EH (cell line): ENCODE measurements around the gene NEURL1B.

Source experiments
- DNase-seq: peaks from one replicate; pipeline ENCODE4 v3.0.0-alpha.2; 2015; ENCODE audit warnings: low read depth

NEURL1B gene

DNA sequence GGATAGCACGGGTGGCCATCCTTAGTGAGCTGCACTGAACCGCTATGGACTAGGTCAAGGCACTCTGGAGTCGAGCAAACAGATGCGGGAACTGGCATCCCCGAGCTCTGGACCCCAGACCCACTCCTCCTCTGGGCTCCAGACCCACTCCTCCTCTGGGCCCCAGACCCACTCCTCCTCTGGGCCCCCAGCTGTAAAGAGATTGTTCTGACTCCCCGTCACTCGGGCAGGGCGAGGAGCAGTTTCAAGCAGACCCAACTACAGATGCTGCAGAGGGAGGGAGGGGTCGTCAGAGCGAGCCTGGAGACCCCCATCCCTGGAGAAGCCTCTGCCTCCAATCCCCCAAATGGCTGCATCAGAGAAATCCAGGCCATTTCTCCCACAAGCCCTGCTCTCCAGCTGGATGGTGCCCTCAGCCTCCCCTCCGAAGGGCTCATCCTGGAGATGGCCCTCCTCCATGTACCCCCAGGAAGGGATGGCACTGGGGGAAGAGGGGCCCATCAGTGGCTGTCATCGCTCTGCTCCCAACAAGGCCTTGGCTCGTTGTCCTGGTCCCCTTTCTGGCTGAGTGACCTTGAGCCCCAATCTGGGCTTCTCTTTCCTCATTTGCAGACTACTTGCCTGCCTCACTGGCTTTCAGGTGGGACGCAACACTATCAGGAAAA, 91.3 kb downstream of the NEURL1B start:
- no peak for DNase-seq

DNA sequence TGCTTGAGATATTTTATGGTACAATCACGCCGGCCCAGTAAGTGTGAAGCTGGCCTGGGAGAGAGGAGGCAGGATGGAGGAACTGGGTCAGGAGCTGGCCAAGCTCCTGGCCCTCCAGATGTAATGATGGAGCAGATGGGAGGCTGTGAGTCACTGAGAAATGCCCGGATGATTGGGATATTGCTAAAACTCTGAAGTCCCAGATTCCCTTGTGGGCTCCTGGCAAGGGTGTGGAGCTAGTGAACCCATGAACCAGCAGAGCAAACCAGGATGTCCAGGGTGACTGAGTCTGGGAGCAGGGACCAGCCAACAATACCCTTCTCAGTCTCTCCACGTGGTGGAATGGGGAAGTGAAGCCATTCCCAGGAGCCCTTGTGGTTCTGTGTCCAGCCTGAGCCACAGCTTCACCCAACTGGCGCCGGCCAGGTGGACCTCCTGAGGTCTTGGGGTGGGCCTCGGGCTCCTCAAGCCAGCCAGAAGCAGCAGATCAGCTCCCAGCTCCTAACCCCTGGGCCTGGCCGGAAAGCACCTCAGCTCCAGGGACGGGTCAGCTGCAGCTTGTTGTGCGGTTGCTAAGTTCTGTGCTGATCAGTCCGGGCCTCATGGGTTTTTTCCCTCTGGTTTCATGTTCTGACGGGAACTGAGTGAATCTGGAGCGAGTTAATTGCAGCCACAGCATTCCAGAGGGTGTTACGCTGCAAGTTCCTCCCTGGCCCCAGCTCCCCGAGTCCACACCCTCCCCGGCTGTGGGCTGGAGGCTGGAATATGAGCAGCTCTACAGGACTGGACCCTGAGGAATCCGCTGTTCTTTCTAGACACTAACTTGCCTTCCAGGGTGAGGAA, 92.3 kb downstream of the NEURL1B start:
- peak; percentile 99 for DNase-seq

DNA sequence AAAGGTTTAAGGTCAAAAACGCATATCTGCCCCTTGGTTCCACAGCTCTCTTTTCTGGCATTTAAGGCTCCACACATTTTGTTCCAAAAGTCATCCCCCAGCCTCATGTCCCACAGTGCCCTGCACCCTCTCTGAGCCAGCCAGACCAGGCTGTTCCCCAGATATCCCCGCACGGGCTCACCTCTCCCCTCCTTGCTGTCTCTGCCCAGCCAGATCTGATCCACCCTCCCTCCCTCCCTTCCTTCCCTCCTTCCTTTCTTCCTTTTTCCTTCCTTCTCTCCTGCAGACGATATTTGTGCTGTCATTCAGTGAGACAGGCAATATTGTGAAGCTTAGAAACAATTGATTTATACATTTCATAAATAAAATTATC, 92.9 kb downstream of the NEURL1B start:
- DNase-seq = no peak

DNA sequence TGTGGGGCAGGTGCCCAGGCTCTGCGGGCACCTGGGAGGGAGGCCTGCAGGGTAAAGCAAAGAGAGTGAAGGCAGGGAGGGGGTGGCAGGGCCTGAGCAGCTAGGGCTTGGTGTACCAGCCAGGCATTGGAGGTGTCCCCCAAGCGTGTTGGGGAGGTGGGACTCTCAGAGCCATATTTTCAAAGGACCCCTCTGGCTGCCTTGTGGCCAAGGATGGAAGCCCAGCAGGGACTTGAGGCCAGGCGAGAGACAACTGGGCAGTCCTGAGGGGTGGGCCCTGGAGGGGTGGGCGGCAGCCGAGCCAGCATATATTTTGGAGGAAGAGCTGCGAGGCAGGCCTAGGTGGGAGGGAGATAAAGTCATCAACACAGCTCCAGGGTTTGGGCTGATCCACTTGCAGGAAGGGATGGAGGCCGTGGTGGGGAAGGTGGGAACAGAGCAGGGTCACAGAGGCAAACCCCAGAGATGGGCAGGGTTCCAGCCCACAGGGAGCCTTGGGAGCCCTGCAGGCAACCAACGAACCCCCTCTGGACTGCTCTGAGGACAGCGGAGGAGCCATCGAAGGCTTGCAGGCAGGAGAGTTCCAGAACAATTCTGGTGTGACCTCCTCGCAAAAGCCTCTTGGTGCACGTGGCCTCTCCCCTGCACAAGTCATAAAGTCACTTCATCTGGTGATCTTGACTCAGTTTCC, 94.2 kb downstream of the NEURL1B start:
- DNase-seq = no peak

DNA sequence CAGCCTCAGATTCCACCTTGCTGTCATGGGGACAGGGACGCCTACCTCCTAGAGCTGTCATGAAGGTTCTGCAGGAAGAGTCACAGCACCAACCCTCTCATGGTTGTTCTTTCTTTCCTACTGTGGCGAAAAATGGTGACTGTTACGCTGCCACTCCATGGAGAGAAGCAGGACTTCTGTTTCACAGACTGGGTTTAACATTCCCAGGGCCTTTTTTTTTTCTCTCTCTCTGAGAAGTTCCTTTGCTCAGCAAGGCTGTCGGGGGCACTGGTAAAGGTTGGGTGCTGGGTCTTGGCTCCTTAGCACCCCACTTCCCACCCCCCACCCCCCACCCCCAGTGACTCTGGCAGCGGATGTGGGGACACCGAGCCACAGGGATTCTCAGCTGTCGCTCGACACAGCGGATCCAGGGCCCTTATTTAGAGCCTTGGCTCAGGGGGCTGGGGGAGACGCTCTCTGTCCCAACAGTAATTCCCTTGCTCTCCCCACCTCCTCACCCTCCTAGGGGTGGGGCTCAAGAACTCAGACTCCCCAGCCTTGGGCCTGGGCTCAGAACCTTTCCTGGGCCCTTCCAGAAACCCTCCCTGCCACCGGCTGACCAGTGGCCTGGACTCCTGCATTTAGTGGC, 95.6 kb downstream of the NEURL1B start:
- no peak for DNase-seq

DNA sequence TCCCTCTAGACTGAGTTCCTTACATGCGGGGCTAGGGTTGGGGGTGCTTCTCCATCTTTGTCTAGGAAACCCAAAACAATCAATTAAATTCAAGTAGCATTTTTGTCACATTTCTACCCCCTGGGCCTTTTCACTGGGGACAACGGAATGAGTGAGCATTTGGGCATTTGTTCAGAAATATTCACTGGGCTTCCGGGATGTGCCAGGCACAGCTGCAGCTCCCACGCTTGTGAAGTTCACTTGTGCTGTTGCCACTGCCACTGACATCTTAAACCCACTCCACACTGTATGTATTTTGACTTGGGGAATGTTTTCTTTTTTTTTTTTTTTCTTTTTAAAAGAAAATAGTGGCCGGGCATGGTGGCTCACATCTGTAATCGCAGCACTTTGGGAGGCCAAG, 98.3 kb downstream of the NEURL1B start:
- DNase-seq = no peak

DNA sequence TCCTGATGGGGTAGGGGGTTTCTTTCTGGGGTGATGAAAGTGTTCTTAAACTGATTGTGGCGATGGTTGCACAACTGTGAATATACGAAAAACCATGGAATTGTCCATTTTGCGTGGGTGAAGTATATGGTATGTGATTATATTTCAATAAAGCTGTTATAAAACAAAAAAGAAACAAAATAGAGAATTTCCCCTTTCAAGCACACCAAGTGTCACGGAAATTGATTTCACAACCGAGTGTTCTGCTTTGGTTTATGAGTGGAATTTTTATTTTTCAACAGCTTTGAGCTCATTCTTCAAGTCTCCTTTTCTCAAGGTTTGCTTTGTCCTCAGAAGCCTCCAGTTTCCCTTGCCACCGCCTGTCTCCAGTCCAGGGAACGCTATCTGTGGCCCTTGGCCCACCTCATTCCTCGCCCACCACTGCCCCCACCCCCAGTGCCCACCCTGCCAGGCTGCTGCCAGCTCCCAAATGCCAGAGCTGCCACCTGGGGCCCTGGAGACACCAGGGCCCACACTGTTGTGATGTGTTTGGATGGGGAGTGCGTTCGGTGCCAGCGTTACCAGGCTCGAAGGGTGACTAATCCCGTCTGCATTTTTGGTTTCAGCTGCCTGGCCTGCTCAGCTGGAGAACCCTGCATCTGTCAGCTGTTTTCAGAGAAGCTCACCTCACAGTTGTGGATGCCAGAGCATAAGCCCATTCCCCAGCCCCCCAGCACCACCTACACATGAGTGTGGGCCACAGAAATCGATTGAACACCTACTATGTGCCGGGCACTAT, 99.6 kb downstream of the NEURL1B start:
- DNase-seq = peak; percentile 93
